ENCODE results near the gene RGMB.
A peak's percentile ranks its signal among the peaks of the same experiment; 100 is the strongest.
"Not testable (repeated sequence)": the region's sequence is repeated elsewhere in the genome, so short reads cannot be mapped to it uniquely, and the experiment has no call there.

Gene RGMB

GRCh38 chr5:98752801-98753200, 20.7 kb upstream of the RGMB start:
- not testable (repeated sequence) for H3K9me3 Mint-ChIP-seq; H3K4me1 Mint-ChIP-seq (ENCODE audit: low read depth); H3K36me3 Mint-ChIP-seq (ENCODE audit: low read depth); H3K4me3 Mint-ChIP-seq; H3K27ac Mint-ChIP-seq
- peaks cover 10% of the 10 kb centered on the region for H3K27me3 Mint-ChIP-seq (ENCODE audit: low read depth)

- Mint-ChIP-seq H3K4me3 (no peak overlapping the region), H3K36me3 (ENCODE audit: low read depth) (no peaks in the 10 kb centered on the region), H3K27ac (no peak overlapping the region), H3K4me1 (ENCODE audit: low read depth) (no peaks in the 10 kb centered on the region), H3K27me3 (ENCODE audit: low read depth) (peaks cover 13% of the 10 kb centered on the region), H3K9me3 (no peaks in the 10 kb centered on the region)
Measured at GRCh38 chr5:98753507-98753906, 20.0 kb upstream of the RGMB start.

GRCh38 chr5:98755406-98755805, 18.1 kb upstream of the RGMB start:
- Mint-ChIP-seq H3K27ac (no peak overlapping the region), H3K27me3 (ENCODE audit: low read depth) (peaks cover 15% of the 10 kb centered on the region), H3K4me3 (no peak overlapping the region), H3K36me3 (ENCODE audit: low read depth) (no peaks in the 10 kb centered on the region), H3K4me1 (ENCODE audit: low read depth) (no peaks in the 10 kb centered on the region), H3K9me3 (no peaks in the 10 kb centered on the region)

- Mint-ChIP-seq H3K4me1 (ENCODE audit: low read depth) (no peaks in the 10 kb centered on the region), H3K27me3 (ENCODE audit: low read depth) (peaks cover 25% of the 10 kb centered on the region), H3K36me3 (ENCODE audit: low read depth) (no peaks in the 10 kb centered on the region), H3K27ac (no peak overlapping the region), H3K9me3 (no peaks in the 10 kb centered on the region), H3K4me3 (no peak overlapping the region)
Measured at GRCh38 chr5:98757978-98758377, 15.5 kb upstream of the RGMB start.

GRCh38 chr5:98763001-98763630, 10.3 kb upstream of the RGMB start:
- no peak overlapping the region for H3K27ac Mint-ChIP-seq
- H3K9me3 Mint-ChIP-seq = no peaks in the 10 kb centered on the region
- no peak overlapping the region for H3K4me3 Mint-ChIP-seq
- peaks cover under 1% of the 10 kb centered on the region for H3K4me1 Mint-ChIP-seq (ENCODE audit: low read depth)
- no peaks in the 10 kb centered on the region for H3K36me3 Mint-ChIP-seq (ENCODE audit: low read depth)
- peaks cover 54% of the 10 kb centered on the region for H3K27me3 Mint-ChIP-seq (ENCODE audit: low read depth)

GRCh38 chr5:98765815-98766214, 7.6 kb upstream of the RGMB start:
- Mint-ChIP-seq H3K4me3 (no peak overlapping the region), H3K27me3 (ENCODE audit: low read depth) (peaks cover 73% of the 10 kb centered on the region), H3K27ac (no peak overlapping the region), H3K4me1 (ENCODE audit: low read depth) (peaks cover 17% of the 10 kb centered on the region), H3K36me3 (ENCODE audit: low read depth) (no peaks in the 10 kb centered on the region), H3K9me3 (no peaks in the 10 kb centered on the region)

- Mint-ChIP-seq H3K4me3 (no peak overlapping the region), H3K36me3 (ENCODE audit: low read depth) (no peaks in the 10 kb centered on the region), H3K27me3 (ENCODE audit: low read depth) (peaks cover 82% of the 10 kb centered on the region), H3K4me1 (ENCODE audit: low read depth) (peaks cover 26% of the 10 kb centered on the region), H3K9me3 (no peaks in the 10 kb centered on the region), H3K27ac (no peak overlapping the region)
Measured at GRCh38 chr5:98767581-98767980, 5.9 kb upstream of the RGMB start.

GRCh38 chr5:98768160-98768959, 5.1 kb upstream of the RGMB start:
- Mint-ChIP-seq H3K4me1 (ENCODE audit: low read depth) (peaks cover 34% of the 10 kb centered on the region), H3K27me3 (ENCODE audit: low read depth) (peaks cover 85% of the 10 kb centered on the region)

GRCh38 chr5:98768960-98769209, 4.6 kb upstream of the RGMB start:
- peak overlapping the region; percentile 42 for H3K4me3 Mint-ChIP-seq
- H3K36me3 Mint-ChIP-seq (ENCODE audit: low read depth) = no peaks in the 10 kb centered on the region
- H3K9me3 Mint-ChIP-seq = no peaks in the 10 kb centered on the region
- H3K27me3 Mint-ChIP-seq (ENCODE audit: low read depth) = peaks cover 80% of the 10 kb centered on the region
- no peak overlapping the region for H3K27ac Mint-ChIP-seq
- peaks cover 34% of the 10 kb centered on the region for H3K4me1 Mint-ChIP-seq (ENCODE audit: low read depth)

More at GRCh38 chr5:98768160-98768959, 5.1 kb upstream of the RGMB start:
- Mint-ChIP-seq H3K4me3 (peak overlapping the region; percentile 70), H3K9me3 (no peaks in the 10 kb centered on the region), H3K27ac (no peak overlapping the region), H3K36me3 (ENCODE audit: low read depth) (no peaks in the 10 kb centered on the region)

GRCh38 chr5:98769210-98769958, 4.1 kb upstream of the RGMB start:
- H3K4me3 Mint-ChIP-seq = peak overlapping the region; percentile 89
- H3K27me3 Mint-ChIP-seq (ENCODE audit: low read depth) = peaks cover 77% of the 10 kb centered on the region
- H3K9me3 Mint-ChIP-seq = no peaks in the 10 kb centered on the region
- no peaks in the 10 kb centered on the region for H3K36me3 Mint-ChIP-seq (ENCODE audit: low read depth)
- H3K4me1 Mint-ChIP-seq (ENCODE audit: low read depth) = peaks cover 36% of the 10 kb centered on the region
- no peak overlapping the region for H3K27ac Mint-ChIP-seq

- Mint-ChIP-seq H3K4me1 (ENCODE audit: low read depth) (peaks cover 41% of the 10 kb centered on the region), H3K27ac (peak overlapping the region; percentile 44), H3K36me3 (ENCODE audit: low read depth) (no peaks in the 10 kb centered on the region), H3K27me3 (ENCODE audit: low read depth) (peaks cover 78% of the 10 kb centered on the region), H3K9me3 (no peaks in the 10 kb centered on the region), H3K4me3 (peak overlapping the region; percentile 89)
Measured at GRCh38 chr5:98769959-98770208, 3.6 kb upstream of the RGMB start.

- H3K27me3 Mint-ChIP-seq (ENCODE audit: low read depth) = peaks cover 82% of the 10 kb centered on the region
- H3K27ac Mint-ChIP-seq = peak overlapping the region; percentile 44
- H3K4me1 Mint-ChIP-seq (ENCODE audit: low read depth) = peaks cover 43% of the 10 kb centered on the region
- no peaks in the 10 kb centered on the region for H3K9me3 Mint-ChIP-seq
- no peaks in the 10 kb centered on the region for H3K36me3 Mint-ChIP-seq (ENCODE audit: low read depth)
- H3K4me3 Mint-ChIP-seq = peak overlapping the region; percentile 89
Measured at GRCh38 chr5:98770209-98770910, 3.1 kb upstream of the RGMB start.

- Mint-ChIP-seq H3K4me1 (ENCODE audit: low read depth) (peaks cover 43% of the 10 kb centered on the region), H3K4me3 (peak overlapping the region; percentile 89), H3K9me3 (no peaks in the 10 kb centered on the region), H3K36me3 (ENCODE audit: low read depth) (no peaks in the 10 kb centered on the region), H3K27me3 (ENCODE audit: low read depth) (peaks cover 85% of the 10 kb centered on the region), H3K27ac (no peak overlapping the region)
Measured at GRCh38 chr5:98770911-98771322, 2.5 kb upstream of the RGMB start.

GRCh38 chr5:98771382-98772109, 1.9 kb upstream of the RGMB start:
- Mint-ChIP-seq H3K27me3 (ENCODE audit: low read depth) (peaks cover 86% of the 10 kb centered on the region), H3K27ac (peak overlapping the region; percentile 38), H3K9me3 (no peaks in the 10 kb centered on the region), H3K36me3 (ENCODE audit: low read depth) (no peaks in the 10 kb centered on the region), H3K4me3 (peak overlapping the region; percentile 89), H3K4me1 (ENCODE audit: low read depth) (peaks cover 43% of the 10 kb centered on the region)

Measured in T-helper 1 cell treated with Interleukin-12 subunit alpha and Interleukin-12 subunit beta and Interleukin-4 antibody, amounts not matched to agents 30 μg/mL and 1 μg/mL, for 36 hours (primary cell).